ENCODE results near the gene RPS19.

The RPS19 gene

DNA sequence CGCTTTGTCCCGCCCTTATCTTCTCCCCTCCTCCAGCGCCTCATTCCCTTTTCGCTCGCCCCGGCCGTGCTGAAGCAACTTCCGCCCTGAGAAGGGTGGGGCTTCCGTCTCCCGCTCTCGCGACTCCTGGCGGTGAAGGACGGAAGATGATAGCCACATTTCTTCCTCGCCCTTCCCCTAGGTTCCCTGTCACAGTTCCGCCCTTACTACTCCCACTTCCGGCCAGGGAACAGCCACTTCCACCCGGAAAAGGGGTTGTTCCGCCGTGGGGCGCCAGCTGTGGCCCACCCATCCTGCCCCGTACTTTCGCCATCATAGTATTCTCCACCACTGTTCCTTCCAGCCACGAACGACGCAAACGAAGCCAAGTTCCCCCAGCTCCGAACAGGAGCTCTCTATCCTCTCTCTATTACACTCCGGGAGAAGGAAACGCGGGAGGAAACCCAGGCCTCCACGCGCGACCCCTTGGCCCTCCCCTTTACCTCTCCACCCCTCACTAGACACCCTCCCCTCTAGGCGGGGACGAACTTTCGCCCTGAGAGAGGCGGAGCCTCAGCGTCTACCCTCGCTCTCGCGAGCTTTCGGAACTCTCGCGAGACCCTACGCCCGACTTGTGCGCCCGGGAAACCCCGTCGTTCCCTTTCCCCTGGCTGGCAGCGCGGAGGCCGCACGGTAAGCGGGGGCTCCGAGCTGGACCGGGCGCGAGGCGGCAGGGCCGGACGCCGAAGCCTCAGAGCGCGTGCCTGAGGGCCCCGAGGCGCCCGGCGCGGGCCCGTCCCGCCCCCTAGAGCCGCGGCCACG is at the start of gene RPS19:
Gene RPS19 (plus strand): TSS at position 638 of the 801 bp plus-strand sequence. CDS start 520 bp downstream, outside the sequence.
- peak; percentile 96 to 97 for DNase-seq (ENCODE audit: low read depth in 2 of 2)

DNA sequence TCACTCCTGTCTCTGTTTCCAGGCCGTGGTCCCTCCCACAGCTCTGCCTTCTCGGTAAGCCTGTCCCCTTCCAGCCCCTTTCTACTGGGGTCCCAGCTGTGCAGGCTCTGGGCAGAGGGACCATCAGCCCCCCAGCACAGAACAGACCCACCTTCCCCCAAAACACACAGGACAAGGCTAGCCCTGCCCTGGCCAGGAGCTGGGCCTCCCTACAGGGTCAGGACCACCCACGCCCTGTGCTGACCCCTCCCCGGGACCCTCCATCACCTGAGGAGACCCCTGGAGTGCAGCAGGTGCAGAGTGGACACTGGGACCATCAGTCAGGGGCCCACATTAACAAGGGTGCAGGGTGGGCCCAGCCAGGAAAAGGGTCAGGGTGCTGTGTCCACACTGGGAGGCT is 49.8 kb upstream of the RPS19 start:
- DNase-seq (ENCODE audit: low read depth in 2 of 2), result no peak

DNA sequence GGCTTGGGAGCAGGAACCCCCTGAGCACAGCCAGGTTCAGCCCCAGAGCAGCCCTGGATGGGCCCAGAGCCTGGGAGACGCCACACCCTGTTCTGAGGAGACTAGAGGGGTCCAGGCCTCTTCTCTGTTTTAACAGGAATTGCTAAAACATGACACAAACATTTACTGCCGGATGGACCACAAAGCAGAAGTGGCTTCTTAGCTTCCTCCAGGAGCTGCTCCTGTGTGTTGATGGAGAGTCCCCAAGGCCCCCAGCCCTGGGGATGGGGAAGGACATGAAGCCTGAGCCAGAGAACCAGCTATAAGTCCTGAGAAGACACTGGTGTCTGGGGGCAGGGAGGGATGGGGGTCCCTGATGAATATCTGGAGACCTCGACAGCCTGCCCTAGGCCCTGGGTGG is 49.0 kb upstream of the RPS19 start:
- no peak for DNase-seq (ENCODE audit: low read depth in 2 of 2)

DNA sequence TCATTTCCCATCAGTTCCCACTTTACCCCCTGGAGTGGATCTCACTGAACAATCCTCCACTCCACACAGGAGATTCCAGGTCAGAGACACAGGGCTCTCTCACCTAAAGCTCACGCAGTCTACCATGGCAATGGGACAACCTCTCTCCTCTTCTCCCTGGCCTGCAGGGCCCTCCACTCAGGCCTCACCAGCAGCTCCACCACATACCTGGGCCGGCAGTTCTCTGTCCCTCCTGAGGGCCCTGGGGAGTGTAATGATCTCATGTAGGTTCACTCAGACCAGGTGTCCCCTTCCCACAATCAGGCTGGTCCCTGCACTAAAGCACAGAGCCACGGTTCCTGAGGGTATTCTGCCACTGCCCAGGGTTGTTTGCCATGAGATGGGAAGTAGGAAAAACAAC is 48.1 kb upstream of the RPS19 start:
- DNase-seq (ENCODE audit: low read depth in 2 of 2), result no peak

DNA sequence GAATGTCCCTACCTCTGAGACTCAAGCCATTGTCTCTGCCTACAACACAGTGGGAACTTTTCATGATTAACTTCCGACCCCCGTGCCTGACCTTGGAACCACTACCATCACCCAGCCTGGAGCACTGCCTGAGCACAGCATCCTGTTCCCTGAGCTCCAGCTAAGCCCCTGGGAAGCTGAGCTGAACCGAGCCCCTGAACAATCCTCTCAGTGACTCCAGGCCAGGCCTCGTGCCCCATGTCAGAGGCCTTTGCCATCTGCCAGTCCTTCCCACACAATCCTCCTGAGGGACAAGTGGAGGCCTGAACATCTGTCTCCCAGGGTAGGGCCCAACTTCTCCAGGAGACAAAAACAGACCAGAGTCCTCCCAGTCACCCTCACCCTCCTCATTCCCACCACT is 46.1 kb upstream of the RPS19 start:
- no peak for DNase-seq (ENCODE audit: low read depth in 2 of 2)

DNA sequence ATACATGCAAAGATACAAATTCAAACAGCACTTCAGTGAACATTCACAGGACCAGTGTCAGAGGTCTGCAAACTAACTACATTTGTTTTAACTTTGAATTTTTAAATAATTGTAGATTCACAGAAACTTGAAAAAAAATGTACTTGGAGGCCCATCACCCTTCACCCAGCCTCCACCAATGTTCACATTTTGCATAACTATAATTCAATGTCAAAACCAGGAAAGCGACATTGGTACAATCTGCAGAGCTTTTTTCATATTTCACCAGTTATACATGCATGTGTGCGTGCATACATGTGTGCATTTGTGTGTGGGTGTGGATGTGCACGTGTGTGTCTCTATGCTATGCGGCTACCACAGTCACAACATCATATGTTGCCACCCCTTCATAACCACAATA is 44.8 kb upstream of the RPS19 start:
- no peak for DNase-seq (ENCODE audit: low read depth in 2 of 2)

DNA sequence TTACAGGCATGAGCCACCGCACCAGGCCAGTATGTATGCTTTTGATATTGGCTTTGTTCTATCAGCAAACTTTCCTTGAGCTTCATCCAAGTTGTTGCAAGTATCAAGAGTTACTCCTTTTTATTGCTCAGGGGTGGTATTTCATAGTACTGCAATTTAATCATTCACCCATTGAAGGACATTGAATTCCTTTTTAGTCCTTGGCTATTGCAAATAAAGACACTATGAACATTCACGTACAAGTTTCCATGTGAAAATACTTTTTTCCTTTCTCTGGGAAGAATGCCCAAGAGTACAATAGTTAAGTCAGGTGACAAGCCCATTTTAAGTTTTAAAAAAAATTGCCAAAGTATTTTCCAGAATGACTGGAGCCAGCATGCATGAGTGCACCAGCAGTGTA is 43.3 kb upstream of the RPS19 start:
- DNase-seq (ENCODE audit: low read depth in 2 of 2), result no peak

DNA sequence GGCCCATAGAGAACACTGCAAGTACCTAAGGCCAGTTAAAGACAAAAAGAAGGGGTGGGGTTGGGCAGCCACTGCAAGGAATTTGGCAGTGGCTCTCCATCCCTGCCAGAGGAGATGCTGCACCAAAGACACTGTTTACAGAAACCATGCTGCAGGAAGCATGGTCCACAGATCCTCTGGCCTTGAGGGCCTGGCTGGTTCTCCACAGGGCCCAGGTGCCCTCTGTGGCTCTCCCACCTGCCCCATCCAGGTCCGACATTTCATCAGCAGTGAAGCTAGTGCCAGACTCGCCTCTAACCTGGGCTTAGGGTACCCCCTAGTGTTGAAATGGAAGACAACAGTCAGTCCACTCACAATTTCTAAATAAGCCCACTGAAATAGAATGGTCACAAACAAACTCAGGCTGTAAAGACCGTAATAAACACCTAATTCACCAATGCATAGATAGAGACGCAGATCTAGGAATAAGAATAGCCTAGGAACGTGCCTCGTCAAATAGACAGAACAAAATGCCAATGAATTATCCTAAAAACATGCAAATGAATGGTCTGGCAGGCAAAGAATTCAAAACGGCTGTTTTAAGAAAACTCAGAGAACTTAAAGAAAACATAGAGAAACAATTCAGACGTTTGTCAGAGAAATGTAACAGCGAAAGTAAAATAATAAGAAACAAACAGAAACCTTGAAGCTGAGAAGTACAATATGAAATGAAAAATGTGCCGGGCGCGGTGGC is 38.9 kb upstream of the RPS19 start:
- peak in 1 of 2 donors; percentile 10 for DNase-seq (ENCODE audit: low read depth in 2 of 2)

DNA sequence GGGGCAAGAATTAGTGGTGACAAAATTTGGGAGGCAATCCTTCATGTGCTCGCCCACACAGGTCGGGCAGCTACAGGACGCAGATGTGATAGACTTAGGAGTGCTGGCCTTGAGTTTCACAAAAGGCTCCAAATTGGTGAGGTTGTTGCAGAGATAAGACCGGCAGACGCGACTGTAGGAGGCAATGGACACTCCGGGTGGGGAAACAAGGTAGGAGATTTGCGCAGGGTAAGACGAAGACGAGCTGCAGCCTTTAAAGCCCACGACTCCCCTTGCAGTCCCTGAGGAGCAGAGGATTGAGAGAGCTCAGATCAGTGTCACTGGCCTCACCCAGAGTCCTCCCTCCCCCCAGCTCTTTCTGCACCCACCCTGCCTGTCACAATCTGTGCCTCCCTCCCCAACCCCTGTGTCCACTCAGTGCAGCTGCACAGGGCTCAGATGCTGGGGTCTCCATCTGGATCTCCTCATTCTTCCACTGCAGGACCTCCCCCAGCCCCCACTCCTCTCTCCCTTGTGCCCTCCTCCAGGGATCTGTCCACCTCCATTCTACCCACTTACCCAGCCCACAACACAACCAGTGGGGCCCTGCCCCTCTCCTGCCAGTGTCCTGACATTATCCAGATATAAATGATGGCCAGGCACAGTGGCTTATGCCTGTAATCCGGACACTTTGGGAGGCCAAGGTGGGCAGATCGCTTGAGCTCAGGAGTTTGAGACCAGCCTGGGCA is 21.9 kb upstream of the RPS19 start:
- DNase-seq (ENCODE audit: low read depth in 2 of 2), result no peak

DNA sequence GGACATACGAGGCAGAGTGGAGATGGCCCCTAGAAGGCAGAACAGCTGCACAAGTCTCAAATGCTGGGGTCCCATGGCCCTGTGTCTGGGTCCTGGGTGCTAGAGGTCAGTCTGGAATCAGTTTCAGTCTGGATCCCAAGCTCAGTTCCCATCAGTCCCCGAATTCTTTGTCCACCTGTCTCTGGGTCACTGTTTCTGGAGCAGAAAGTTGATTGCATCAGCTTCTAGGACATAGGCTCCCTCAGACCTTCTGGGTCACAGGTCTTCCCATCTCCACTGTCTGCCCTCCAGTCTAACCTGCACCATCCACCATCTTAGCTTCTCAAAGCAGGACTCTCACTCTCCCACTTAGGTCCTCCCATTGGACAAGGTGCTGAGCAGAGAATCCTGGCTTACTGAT is 20.8 kb upstream of the RPS19 start:
- DNase-seq (ENCODE audit: low read depth in 2 of 2), result no peak

DNA sequence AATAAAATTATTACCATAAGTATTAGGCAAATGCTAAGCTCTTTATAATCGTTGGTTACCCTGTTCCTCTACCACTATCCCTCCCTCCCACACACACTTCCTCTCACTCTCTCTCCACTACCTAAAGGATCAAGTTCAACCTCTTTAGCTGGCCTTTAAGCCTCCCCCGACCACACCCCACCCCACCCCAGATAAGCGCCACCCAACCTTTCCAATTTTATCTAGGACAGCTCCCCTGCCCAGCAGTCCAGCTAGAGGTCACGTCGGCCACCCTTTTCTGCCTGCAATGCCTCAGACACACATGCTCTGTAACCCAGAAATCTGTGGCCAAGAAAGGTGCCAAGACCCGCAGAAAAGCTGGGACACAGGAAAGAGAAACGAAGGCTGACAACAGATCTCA is 16.7 kb upstream of the RPS19 start:
- DNase-seq (ENCODE audit: low read depth in 2 of 2), result no peak

DNA sequence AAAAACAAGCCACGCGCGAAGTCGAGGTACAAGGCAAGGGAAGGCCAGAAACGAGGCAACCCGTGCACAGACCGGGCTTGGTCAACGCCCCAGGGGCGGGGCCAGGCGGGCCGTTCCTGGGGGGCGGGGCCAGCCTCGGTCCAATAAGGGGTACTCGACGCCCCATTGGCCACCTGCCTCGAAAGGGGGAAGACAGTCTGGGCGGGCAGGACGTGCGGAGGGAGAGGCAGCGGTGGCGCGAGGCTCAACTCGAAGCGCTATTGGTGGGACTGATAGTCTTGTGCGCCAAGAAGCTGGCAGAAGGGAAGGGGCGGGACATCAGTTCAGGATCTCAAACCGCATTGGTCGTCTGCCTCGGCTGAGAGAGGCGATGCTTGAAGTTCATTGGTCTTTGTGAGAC is 15.5 kb upstream of the RPS19 start, which contains the start of gene LYPD4:
Gene LYPD4 (minus strand): TSS at position 83 of the 400 bp plus-strand sequence. CDS start 5,398 bp downstream, outside the sequence.
- no peak for DNase-seq (ENCODE audit: low read depth in 2 of 2)

DNA sequence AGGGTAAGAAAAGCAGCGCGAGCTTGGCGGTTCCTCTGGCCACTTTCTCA is 15.2 kb upstream of the RPS19 start, which contains the start of gene DMRTC2:
Gene DMRTC2 (plus strand): TSS at position 42 of the 50 bp plus-strand sequence. CDS start 2,387 bp downstream, outside the sequence.
- DNase-seq (ENCODE audit: low read depth in 2 of 2), result no peak

DNA sequence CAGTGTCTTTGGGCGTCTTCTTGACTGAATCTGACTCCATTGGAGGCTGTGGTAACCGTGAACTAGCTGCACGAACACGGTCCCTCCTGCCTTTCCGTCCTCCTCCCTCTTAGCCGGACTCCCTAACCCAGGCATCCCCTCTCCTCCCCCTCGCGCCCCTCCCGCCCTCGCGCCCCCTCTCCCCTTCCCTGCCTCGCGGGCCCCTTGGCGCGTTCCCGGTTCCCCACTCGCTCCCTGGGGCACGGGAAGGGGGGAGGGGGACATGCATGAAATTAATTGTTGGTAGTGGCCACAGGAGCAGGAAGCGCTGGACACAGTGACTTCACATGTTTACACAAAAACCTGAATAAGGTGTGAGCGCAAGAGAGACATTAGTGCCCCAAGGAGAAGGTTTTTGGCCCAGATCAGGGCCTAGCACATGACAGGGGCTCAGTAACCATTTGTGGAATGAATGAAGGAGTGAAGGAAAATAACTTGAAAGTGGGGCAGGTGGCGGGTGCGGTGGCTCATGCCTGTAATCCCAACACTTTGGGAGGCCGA is 14.9 kb upstream of the RPS19 start:
- no peak for DNase-seq (ENCODE audit: low read depth in 2 of 2)

DNA sequence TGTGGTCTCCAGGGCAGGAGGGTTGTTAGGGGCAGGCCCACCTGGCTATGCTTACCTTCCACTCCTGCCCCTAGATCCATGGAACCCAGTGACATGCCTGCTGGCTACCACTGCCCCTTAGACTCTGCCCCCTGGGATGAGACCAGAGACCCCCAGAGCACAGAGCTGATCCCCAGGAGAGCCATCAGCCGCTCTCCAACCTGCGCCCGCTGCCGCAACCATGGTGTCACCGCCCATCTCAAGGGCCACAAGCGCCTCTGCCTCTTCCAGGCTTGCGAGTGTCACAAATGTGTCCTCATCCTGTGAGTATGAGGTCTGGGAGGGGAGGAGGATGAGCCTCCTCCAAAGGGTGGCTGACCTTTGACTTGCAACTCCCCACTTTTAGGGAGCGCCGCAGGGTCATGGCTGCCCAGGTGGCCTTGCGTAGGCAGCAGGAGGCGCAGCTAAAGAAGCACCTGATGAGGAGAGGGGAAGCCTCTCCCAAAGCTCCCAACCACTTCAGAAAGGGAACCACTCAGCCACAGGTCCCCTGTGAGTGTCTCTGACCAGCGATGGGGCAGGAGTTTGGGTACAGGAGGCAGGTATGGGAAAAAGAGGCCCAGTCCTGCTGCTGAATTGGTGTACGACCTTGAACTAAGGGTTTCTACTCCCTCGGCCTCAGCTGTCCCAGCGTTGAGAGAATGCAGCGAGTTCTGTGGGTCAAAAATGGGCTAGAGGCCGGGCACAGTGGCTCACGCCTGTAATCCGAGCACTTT is 12.5 kb upstream of the RPS19 start:
- DNase-seq (ENCODE audit: low read depth in 2 of 2), result no peak

DNA sequence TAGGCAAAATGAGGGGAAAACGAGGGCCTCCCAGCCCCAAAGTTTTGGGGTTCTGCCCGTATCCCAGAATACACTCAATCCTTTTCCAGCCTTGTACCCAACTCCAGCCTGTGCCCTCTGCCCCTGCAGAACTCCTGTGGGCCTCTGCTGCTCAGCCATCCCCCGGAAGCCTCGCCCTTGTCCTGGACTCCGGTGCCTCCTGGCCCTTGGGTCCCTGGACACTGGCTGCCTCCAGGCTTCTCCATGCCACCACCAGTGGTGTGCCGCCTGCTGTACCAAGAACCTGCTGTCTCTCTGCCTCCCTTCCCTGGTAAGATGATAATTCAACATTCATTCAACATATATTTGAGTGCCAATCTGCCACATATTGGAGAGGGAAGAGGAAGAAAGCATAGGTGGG is 11.4 kb upstream of the RPS19 start:
- DNase-seq (ENCODE audit: low read depth in 2 of 2), result no peak

DNA sequence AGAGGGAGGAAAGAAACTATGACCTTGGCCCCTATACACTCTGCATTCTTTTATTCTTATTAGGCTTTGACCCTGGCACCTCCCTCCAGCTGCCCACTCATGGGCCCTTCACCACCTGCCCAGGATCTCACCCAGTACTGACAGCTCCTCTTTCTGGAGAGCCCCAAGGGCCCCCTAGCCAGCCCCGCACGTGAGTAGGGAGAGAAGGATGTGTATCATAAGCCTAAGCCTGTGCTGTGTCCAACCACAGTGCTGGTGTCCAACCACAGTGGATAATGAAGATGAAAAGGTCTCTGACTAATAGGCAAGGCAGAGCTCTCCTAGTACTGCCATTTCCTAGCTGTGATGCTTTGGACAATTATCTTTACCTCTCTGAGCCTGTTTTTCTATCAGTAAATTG is 11.0 kb upstream of the RPS19 start:
- DNase-seq (ENCODE audit: low read depth in 2 of 2), result no peak

DNA sequence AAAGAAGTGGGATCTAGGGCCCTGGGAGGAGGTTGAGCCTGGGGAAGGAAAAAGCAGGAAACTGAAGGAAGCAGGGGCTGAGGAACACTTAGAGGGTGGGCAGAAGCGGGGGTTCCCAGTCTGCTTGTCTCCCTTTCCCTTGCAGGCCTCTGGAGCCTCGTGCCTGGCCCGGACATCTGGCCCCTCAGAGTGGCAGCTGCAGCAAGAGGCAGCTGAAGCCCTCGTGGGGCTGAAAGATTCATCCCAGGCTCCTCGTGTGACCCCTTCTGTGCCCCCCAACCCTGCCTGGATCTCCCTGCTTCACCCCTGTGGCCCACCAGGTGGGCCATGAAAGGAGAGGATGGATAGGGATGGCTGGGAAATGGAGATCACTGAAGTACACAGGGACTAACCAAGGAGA is 9.7 kb upstream of the RPS19 start:
- DNase-seq (ENCODE audit: low read depth in 2 of 2), result no peak

DNA sequence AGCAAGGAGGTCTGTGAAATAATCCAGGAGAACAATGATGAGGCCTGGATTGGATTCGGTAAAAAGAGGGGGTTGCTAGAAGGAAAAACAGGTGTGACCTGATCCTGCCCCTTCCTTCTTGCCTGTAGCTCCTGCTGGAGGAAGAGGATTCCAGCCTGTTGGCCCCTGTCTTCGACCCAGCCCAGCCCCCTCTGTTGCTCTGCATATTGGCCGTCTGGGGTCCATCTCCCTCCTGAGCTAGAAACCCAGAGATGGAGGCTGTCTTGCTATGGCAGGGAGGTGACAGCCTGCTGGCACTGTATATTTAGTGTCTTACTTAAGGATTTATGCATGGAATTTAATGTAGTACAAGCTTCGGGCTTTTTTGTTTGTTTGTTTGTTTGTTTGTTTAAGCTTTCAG is 8.6 kb upstream of the RPS19 start:
- no peak for DNase-seq (ENCODE audit: low read depth in 2 of 2)

DNA sequence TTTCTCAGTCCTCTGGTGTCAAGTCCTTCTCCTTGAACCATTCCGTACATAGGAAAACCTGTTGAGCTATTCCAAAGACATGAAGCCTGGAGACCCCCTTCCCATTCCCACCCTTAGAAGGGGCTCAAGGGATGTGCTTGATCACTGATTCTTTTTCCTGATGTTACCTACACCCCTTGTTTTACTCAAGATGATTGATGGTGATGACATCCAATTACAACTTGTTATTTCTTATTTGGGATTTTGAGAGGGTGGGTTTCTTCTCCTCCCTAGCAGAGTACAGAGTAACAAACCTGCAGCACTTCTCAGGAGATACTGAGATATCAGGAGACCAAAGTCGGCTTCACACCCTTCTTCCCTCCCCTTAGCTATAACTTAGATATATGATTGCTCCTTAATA is 6.7 kb upstream of the RPS19 start:
- no peak for DNase-seq (ENCODE audit: low read depth in 2 of 2)

DNA sequence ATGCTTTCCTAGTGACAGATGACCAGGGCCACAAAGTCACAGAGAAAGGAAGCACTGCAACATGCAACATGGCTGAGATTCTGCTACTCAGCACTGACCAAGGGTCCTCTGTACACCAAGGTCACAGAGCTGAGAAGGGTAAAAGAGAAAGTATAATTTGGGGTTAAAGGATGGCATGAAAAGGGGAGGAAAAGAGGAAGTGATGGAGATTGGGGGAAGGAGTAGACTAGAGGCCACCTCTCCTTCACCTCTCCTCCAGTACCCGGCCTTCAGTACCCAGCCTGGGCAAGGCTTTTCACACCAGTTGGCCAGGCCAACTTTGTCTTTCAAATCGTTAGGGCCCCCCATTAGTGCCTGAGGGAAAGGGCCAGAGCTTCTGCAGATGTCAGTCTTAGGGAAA is 6.3 kb upstream of the RPS19 start:
- DNase-seq (ENCODE audit: low read depth in 2 of 2), result no peak

DNA sequence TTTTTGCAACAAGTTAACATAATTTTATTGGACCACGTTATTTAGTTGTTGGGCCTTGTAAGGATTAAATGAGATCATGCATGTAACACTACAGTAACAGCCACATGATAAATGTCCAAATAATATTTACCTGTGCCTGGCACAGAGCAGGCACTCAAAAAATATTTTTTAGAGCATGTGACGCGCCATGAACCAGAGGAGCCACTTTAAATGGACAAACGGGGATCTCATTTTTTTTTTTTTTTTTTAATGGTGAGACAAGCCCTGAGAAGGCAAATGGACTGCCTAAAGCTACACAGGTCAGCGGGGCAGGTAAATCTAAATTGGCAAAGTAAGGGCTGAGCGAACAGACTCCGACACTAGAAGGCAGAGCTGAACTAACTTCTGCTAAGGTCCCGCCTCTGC is 840 bp upstream of the RPS19 start:
- DNase-seq (ENCODE audit: low read depth in 2 of 2), result no peak

Data from activated CD8-positive, alpha-beta memory T cell treated with anti-CD3 and anti-CD28 coated beads for 4 hours (primary cell).